H54 (cell line): Measurements from ENCODE around the gene RBM10.
"Not testable (repeated sequence)": the region's sequence is repeated elsewhere in the genome, so short reads cannot be mapped to it uniquely, and the experiment has no call there.

Experiments used
- DNase-seq: peaks from one replicate; pipeline ENCODE4 v3.0.0; 2011; ENCODE audit warnings: low spot score, mixed read lengths; ENCODE audit not compliant: insufficient read length
- FAIRE-seq: peaks from 3 replicates; lab custom pipeline; 2011; peaks lifted over from hg19 to GRCh38; lab: Jason Lieb, UNC
- POLR2A ChIP-seq: IDR thresholded peaks from 2 replicates; pipeline ENCODE4 v1.6.1; 2011; ENCODE audit warnings: low read depth, mild to moderate bottlenecking, low read length

RBM10 gene, protein sequence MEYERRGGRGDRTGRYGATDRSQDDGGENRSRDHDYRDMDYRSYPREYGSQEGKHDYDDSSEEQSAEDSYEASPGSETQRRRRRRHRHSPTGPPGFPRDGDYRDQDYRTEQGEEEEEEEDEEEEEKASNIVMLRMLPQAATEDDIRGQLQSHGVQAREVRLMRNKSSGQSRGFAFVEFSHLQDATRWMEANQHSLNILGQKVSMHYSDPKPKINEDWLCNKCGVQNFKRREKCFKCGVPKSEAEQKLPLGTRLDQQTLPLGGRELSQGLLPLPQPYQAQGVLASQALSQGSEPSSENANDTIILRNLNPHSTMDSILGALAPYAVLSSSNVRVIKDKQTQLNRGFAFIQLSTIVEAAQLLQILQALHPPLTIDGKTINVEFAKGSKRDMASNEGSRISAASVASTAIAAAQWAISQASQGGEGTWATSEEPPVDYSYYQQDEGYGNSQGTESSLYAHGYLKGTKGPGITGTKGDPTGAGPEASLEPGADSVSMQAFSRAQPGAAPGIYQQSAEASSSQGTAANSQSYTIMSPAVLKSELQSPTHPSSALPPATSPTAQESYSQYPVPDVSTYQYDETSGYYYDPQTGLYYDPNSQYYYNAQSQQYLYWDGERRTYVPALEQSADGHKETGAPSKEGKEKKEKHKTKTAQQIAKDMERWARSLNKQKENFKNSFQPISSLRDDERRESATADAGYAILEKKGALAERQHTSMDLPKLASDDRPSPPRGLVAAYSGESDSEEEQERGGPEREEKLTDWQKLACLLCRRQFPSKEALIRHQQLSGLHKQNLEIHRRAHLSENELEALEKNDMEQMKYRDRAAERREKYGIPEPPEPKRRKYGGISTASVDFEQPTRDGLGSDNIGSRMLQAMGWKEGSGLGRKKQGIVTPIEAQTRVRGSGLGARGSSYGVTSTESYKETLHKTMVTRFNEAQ

DNA sequence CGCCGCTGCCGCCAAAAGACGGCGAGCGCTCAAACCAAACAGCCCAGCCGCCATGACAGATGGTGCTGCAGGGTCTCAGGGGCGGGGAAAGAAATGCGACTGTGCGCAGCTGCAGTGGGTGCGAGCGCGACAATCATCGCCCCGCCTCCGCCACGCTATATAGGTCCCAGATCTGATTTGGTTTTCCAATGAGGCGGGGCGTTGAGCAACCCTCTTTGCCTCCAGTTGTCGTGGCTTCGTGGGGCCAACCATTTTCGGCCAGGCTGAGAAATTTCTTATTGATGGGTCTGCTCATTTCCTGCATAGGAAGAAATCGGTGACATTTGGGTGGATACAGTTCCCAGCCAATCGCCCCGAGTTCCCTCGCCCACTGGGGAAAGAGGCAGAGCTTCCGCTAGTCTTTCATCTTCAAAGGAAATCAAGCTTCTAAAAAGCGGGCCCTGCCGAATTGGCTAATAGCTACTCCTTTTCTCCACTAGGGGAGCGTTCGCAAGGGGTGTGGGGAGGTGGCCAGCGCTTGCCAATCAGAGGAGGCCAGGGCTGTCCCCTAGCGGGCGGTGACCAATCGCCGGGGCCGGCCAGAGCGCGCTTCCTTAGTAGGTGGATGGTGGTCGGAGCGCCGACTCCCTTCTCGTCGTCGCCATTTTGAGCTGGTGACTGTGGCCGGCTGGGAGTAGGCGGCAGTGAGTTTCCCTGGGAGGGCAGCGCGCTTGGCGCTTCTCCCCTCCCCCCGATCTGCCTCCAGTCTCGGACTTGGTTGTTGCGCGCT is at the start of gene RBM10, which contains the start of gene NDUFB11:
RBM10 (plus strand) TSS at position 596 of the 769 bp plus-strand sequence. CDS start 2,261 bp downstream, outside the sequence.
NDUFB11 (minus strand) TSS at position 77 of the 769 bp plus-strand sequence; CDS start at position 54, 23 bp downstream.
- no peak for FAIRE-seq
- DNase-seq: peak; percentile 47
- TF ChIP-seq POLR2A: peak; percentile 79

DNA sequence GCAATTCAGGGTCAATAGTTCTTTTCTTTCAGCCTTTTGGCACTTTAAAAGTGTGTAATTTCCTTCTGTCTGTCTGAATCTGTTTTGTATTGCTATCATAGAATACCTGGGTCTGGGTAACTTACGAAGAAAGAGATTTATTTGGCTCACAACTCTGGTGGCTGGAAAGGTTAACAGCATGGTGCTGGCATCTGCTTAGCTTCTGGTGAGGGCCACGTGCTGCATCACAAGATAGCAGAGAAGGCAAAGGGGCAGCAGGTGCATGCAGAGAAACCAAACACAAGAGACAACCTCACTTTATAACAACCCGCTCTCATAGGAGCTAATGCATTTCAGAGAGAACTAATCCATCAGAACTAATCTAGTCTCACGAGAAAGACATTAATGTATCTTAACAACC is 48.0 kb upstream of the RBM10 start:
- no peak for DNase-seq

DNA sequence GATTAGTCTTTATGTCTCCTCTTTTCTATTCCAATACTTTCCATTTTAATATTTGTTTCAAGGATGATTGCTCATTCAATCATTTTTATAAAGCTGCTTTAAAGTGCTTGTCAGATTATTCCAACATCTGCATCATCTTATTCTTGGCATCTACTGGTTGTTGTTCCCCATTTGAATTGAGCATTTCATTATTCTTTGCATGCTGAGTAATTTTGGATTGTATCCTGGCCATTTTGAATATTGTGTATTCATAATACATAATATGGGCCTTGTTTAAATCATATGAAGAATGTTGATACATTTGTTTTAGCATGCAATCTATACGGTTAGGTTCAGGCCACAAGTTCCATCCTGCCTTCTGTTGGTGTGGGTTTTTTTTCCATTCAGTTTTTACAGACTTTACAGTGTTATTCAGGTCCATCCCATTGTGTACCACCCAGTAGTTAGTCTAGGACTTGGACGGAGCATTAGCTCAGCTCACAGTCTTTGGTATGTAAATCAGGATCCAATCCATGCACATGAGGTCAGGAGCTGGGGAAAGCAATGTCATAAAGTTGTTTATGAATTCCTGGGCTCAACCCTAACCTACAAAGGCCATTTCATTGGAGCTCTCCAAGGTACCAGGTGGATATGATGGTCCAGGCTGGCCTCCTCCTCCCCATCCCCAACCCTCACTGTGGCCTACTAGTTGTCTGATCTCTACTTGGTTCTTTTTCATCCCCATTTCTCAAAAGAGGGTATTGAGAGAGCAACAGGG is 46.5 kb upstream of the RBM10 start:
- DNase-seq: no peak

More for the DNA sequence above, 48.0 kb upstream of the RBM10 start:
- no peak for FAIRE-seq
- no peak for TF ChIP-seq POLR2A

DNA sequence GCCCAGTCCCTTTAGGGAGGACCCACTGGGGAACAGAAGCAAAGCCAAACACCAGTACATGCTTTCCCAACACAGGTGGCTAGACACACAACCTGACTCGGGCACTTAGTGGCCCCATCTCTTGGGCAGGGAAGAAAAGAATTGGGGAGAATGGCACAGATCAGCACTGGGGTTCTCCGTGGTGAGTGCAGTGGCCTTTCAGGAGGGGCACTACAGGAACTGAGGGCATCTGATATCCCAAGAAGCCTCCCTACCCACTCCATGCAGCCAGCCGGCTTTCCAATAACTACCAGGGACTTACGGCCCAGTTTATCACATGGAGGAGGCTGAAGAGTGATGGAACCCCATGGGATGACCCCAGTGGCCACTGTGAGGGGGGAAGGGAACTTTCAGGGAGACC is 43.8 kb upstream of the RBM10 start:
- FAIRE-seq: no peak
- no peak for DNase-seq
- TF ChIP-seq POLR2A: no peak

More for the DNA sequence above, 46.5 kb upstream of the RBM10 start:
- no peak for FAIRE-seq
- no peak for TF ChIP-seq POLR2A

DNA sequence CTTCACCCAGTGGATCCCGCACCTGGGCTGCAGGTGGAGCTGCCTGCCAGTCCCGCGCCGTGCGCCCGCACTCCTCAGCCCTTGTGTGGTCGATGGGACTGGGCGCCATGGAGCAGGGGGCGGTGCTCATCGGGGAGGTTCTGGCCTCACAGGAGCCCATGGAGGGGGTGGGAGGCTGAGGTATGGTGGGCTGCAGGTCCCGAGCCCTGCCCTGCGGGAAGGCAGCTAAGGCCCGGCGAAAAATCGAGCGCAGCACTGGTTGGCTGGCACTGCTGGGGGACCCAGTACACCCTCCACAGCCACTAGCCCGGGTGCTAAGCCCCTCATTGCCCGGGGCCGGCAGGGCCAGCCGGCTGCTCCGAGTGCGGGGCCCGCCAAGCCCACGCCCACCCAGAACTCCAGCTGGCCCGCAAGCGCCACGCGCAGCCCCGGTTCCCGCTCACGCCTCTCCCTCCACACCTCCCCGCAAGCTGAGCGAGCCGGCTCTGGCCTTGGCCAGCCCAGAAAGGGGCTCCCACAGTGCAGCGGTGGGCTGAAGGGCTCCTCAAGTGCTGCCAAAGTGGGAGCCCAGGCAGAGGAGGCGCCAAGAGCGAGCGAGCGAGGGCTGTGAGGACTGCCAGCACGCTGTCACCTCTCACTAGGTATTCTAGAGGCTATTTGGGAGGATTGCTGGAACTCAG is 33.9 kb upstream of the RBM10 start:
- not testable (repeated sequence) for FAIRE-seq, DNase-seq

DNA sequence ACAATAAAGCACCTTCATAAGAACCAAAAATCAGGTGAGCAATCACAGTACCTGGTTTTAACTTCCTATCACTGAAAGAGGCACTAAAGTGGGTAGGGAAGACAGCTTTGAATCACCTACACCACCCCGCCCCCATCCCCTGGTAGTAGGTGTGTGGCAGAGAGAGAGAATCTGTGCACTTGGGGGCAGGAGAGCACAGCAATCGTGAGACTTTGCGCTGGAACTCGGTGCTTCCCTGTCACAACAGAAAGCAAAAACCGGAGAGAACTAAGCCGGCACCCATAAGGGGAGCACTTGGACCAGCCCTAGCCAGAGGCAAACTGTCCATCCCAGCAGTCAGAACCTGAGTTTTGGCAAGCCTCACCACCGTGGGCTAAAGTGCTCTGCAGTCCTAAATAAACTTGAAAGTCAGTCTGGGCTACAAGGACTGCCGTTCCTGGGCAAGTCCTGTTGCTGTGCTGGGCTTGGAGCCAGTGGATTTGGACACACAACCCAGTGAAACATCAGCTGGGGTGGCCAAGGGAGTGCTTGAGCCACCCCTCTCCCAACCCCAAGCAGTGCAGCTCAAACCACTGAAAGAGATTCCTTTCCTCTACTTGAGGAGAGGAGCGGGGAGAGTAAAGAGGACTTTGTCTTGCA is 32.6 kb upstream of the RBM10 start:
- no peak for TF ChIP-seq POLR2A
- FAIRE-seq (no peak), DNase-seq (no peak)

DNA sequence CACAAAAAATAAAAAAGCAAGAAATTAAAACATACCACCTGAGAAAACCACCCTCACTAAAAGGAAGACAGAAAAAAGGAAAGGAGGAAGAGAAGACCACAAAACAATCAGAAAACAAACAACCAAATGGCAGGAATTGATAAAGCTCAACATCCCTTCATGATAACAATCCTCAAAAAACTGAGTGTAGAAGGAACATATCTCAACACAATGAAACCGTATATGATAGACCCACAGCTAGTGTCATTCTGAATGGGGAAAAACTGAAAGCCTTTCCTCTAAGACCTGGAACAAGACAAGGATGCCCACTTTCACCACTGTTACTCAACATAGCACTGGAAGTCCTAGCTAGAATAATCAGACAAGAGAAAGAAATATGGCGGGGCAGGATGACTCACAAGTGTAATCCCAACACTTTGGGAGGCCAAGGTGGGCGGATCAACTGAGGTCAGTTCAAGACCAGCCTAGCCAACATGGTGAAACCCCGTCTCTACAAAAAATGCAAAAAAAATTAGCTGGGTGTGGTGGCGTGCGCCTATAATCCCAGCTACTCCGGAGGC is 28.4 kb upstream of the RBM10 start:
- DNase-seq, FAIRE-seq: not testable (repeated sequence)

DNA sequence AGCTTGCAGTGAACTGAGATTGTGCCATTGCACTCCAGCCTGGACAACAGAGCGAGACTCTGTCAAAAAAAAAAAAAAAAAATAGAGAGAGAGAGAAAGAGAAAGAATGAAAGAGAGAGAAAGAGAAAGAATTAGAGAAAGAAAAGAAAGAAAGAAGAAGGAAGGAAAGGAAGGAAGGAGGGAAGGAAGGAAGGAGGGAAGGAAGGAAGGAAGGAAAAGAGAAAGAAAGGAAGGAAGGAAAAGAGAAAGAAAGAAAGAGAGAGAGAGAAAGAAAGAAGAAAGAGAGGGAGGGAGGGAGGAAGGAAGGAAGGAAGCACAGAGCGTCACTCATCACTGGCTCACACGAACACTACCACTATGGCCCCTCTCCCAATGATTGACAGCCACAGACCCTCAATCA is 20.6 kb upstream of the RBM10 start:
- not testable (repeated sequence) for FAIRE-seq, DNase-seq

DNA sequence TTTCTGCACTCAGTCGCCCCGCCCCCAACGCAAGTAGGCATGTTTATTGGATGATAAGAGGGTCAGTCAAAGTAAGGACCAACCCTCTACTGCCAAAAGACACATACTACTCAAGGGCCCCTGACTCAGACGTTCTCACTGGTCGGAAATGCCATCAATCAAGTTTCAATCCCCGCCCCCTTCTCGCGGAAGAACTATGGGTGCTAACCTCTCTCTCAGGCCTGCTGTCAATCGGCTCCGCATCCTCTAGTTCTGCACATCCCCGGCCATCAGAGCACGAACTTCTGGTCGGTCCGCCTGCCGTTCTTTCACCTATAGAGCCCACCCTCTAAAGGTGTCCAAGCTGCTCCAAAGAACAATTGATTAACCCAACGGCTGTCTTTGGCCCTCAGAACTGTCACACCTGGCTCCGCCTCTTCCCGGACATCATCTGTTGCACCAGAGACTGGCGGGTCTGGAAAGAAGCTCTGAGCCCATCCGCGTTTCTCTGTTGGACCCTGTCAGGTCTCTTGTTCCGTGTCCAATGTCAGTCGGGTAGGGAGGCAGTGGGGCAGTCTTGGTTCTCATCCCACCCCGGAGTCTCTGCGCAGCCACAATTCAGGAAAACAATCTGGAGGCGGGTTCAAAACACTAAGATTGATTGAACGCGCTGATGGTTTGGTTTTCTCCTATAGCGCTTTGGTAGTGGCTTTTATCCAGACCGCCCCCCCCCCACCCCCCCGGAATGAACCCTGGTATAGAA is 15.7 kb upstream of the RBM10 start:
- FAIRE-seq (peak; percentile 23), DNase-seq (peak; percentile 12)
- peak; percentile 40; the same call in 1 of the 2 replicates for TF ChIP-seq POLR2A

DNA sequence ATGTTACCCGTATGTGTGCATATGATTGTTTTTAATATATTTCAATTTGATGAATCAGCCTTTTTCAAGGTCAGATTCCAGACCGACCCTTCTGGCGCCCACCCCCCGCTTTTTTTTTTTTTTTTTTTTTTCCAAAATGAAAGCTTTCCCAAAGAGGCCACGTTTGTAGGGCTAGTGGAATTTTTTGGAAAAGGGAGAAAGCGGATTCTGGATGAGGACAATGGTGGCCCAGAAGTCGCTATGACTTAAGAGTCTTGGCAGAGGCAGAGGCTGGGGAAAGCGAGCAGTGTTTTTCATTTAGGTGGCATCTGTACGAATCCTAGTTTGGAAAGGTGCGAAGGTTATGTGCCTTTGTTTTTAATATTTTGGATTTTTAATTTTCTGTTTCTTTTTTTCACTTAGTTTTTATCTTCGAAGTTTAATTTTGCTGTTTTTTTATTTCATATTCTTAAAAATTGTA is 15.1 kb upstream of the RBM10 start:
- DNase-seq: no peak
- no peak for FAIRE-seq
- no peak for TF ChIP-seq POLR2A

DNA sequence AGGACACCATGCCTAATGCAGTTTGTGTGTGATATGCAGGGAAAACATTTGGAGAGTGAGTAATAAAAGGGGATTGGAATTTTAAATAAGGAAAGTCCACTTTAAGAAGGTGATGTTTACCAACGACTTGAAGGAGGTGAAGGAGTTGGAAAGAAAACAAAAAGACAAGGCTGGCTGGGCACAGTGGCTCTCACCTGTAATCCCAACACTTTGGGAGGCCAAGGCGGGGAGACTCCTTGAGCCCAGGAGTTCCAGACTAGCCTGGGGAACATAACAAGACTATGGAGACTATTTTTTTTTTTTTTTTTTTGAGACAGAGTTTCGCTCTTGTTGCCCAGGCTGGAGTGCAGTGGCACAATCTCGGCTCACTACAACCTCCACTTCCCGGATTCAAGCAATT is 11.5 kb upstream of the RBM10 start:
- FAIRE-seq (no peak), DNase-seq (no peak)
- TF ChIP-seq POLR2A: no peak

DNA sequence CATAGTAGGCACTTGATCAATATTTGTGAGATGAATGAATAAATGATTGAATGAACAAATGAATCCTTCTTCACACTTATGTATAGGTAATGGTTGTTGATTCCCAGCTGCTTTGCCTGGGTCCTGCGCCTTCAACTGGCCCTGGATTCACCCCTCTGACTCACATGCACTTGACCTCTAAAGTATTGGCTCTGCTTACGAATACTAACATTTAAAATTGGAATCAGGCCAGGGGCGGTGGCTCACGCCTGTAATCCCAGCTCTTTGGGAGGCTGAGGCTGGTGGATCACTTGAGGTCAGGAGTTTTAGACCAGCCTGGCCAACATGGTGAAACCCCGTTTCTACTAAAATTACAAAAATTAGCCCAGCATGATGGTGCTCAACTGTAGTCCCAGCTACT is 9.4 kb upstream of the RBM10 start:
- not testable (repeated sequence) for FAIRE-seq, DNase-seq
